DMS114 treated with DMSO at 0.1 percent for 48 hours (cell line): ENCODE data around the gene PLXNA4.

Experiments used
- DNase-seq: peaks from one replicate; lab custom pipeline; 2025; ENCODE audit not compliant: unreplicated experiment; lab: John Stamatoyannopoulos, UW

Gene PLXNA4

GRCh38 chr7:132290021-132290420 lies 286.2 kb downstream of the PLXNA4 start:
- no peak for DNase-seq

GRCh38 chr7:132286836-132287235 lies 289.4 kb downstream of the PLXNA4 start:
- DNase-seq: no peak

- DNase-seq: no peak
These were observed 295.9 kb downstream of the PLXNA4 start for GRCh38 chr7:132280335-132280734.

- DNase-seq: no peak
These were observed 296.6 kb downstream of the PLXNA4 start for GRCh38 chr7:132279718-132280117.

GRCh38 chr7:132276976-132277725 lies 299.1 kb downstream of the PLXNA4 start:
- no peak for DNase-seq

- DNase-seq: no peak
These were observed 300.0 kb downstream of the PLXNA4 start for GRCh38 chr7:132276234-132276630.

GRCh38 chr7:132275416-132276233 lies 300.6 kb downstream of the PLXNA4 start:
- DNase-seq: no peak

GRCh38 chr7:132272763-132273371 lies 303.4 kb downstream of the PLXNA4 start:
- no peak for DNase-seq

GRCh38 chr7:132270517-132270916 lies 305.8 kb downstream of the PLXNA4 start:
- no peak for DNase-seq

- DNase-seq: no peak
These were observed 306.6 kb downstream of the PLXNA4 start for GRCh38 chr7:132269718-132270117.

GRCh38 chr7:132263151-132263550 lies 313.1 kb downstream of the PLXNA4 start:
- DNase-seq: no peak

GRCh38 chr7:132262160-132262470 lies 314.2 kb downstream of the PLXNA4 start:
- DNase-seq: no peak

GRCh38 chr7:132261327-132262159 lies 314.7 kb downstream of the PLXNA4 start:
- no peak for DNase-seq

- no peak for DNase-seq
These were observed 318.0 kb downstream of the PLXNA4 start for GRCh38 chr7:132258231-132258630.

GRCh38 chr7:132257253-132257652 lies 319.0 kb downstream of the PLXNA4 start:
- DNase-seq: no peak

GRCh38 chr7:132256721-132257212 lies 319.5 kb downstream of the PLXNA4 start:
- DNase-seq: no peak

GRCh38 chr7:132255898-132256297 lies 320.4 kb downstream of the PLXNA4 start:
- DNase-seq: no peak

GRCh38 chr7:132255115-132255797 lies 321.0 kb downstream of the PLXNA4 start:
- no peak for DNase-seq

GRCh38 chr7:132254455-132254854 lies 321.8 kb downstream of the PLXNA4 start:
- DNase-seq: no peak

GRCh38 chr7:132252793-132253100 lies 323.5 kb downstream of the PLXNA4 start:
- DNase-seq: no peak

GRCh38 chr7:132251327-132251659 lies 325.0 kb downstream of the PLXNA4 start:
- no peak for DNase-seq
